Measurements from ENCODE around the gene LRRC45. TPM values are rescaled to one million over a fixed set of nuclear protein-coding genes. Genes with fewer than 3 reads are reported as not detected.

The LRRC45 gene
- total and polyA plus RNA-seq, 9 of the 15 experiments (the other 6 are each of a cell fraction or from before 2014, with no cell fraction given) = 3.5 to 21.5 (median 11.2) TPM; not detected in 2

DNA sequence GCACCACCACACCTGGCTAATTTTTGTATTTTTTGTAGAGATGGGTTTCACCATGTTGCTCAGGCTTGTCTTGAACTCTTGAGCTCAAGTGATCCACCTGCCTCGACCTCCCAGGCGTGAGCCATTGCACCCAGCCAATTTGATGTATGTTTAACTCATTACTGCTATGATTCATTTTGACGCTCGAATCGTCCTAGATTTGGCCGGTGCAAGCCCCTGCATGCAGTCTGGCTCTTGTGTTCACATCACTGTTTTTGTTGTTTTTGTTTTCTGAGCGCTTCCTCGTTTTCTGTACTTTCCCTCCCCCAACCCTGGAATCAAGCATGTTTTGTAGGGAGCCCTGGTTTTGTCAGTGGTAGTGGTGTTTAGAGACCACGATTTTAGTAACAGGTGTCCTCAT, 50.3 kb downstream of the LRRC45 start:
- TF ChIP-seq EZH2 (IDR thresholded peaks at IDR 0.05; ENCODE audit: borderline replicate concordance, low read depth, low read length) (no peak), ZNF395 (CRISPR knock-in tag; IDR thresholded peaks at IDR 0.05) (no peak), SMAD3 (CRISPR knock-in tag; conservative IDR thresholded peaks at IDR 0.05) (no peak), ZNF766 (CRISPR knock-in tag; conservative IDR thresholded peaks at IDR 0.05) (no peak), BACH1 (tag; IDR thresholded peaks at IDR 0.05) (no peak), SMARCE1 (IDR thresholded peaks at IDR 0.05) (no peak), MEIS2 (IDR thresholded peaks at IDR 0.05; ENCODE audit: partially characterized antibody) (no peak), RBM34 (IDR thresholded peaks at IDR 0.05; ENCODE audit: borderline replicate concordance, insufficient read depth, low read length) (no peak), CBX1 (IDR thresholded peaks at IDR 0.05; ENCODE audit: low read depth) (no peak), CC2D1A (IDR thresholded peaks at IDR 0.05) (no peak), NCOR1 (IDR thresholded peaks at IDR 0.05) (no peak), ZFP91 (CRISPR knock-in tag; IDR thresholded peaks at IDR 0.05) (no peak), KDM1A (IDR thresholded peaks at IDR 0.05) (no peak), FOXJ2 (tag; IDR thresholded peaks at IDR 0.05) (no peak), GATAD2A (IDR thresholded peaks at IDR 0.05) (no peak), ATF1 (CRISPR knock-in tag; IDR thresholded peaks at IDR 0.05) (no peak), ATF1 (tag; IDR thresholded peaks at IDR 0.05) (no peak), NFIX (CRISPR knock-in tag; IDR thresholded peaks at IDR 0.05; ENCODE audit: low read depth) (no peak)
- Histone ChIP-seq H3K27ac (ENCODE audit: extremely low read depth, low read depth, low read length) (no peak overlapping the region), H3K4me3 (no peak overlapping the region), H4K20me1 (replicated peaks; ENCODE audit: control insufficient read depth, insufficient read depth, low read length) (peaks cover 15% of the 10 kb centered on the region), H3K4me2 (ENCODE audit: insufficient read depth, low read length) (no peak overlapping the region), H3K9me3 (replicated peaks; ENCODE audit: control insufficient read depth, insufficient read depth, low read depth, low read length) (no peaks in the 10 kb centered on the region), H2AFZ (ENCODE audit: low read depth, low read length) (no peak overlapping the region), H3K36me3 (ENCODE audit: control insufficient read depth, insufficient read depth, low read length) (peaks cover 10% of the 10 kb centered on the region; the same call in 1 of the 3 replicates), H3K79me2 (ENCODE audit: control insufficient read depth, insufficient read depth, low read length) (no peaks in the 10 kb centered on the region), H3K27me3 (ENCODE audit: control insufficient read depth in 2 of 2, insufficient read depth in 2 of 2, low read length in 2 of 2) (no peaks in the 10 kb centered on the region), H3K4me1 (replicated peaks in 1 of 2; ENCODE audit: control insufficient read depth in 2 of 2, insufficient read depth in 2 of 2, low read length in 2 of 2) (peaks cover 0 to 22% of the 10 kb centered on the region in 2 experiments; a peak in 2 of 5 replicates), H3K9ac (ENCODE audit: insufficient read depth in 1 of 2, low read depth in 2 of 2, low read length in 2 of 2) (no peak overlapping the region), H3K9me1 (ENCODE audit: control insufficient read depth, insufficient read depth, low read length) (peaks cover 3% of the 10 kb centered on the region)
- no TSS peak for BruUV-seq (replicated peaks)
- CTCF ChIA-PET (ENCODE audit: low intra/inter-chr PET ratio) = no interaction called here
- intact Hi-C loops (cut with micrococcal nuclease) = no loop called here
- FAIRE-seq (no peak), DNase-seq (ENCODE audit: extremely low read depth in 1 of 4, low spot score in 3 of 4) (no peak), ATAC-seq (no peak)
- POLR2A ChIA-PET = interaction anchor here (1.1 kb wide), 1 partner anchor 13 kb away, joined by 3 read pairs; no protein-coding TSS in a partner anchor
- WGBS (ENCODE audit: insufficient coverage, low coverage, missing lambda C conversion rate) = 37% methylated on average over 9 of the region's 9 CpGs
- in situ Hi-C loops (cut with MboI) = no loop called here
